Measurements from ENCODE around the gene ZNF723. TPM values are rescaled to one million over a fixed set of nuclear protein-coding genes. Genes with fewer than 3 reads are reported as not detected.

ZNF723 gene
- total and polyA plus RNA-seq, 10 donors: not detected

DNA sequence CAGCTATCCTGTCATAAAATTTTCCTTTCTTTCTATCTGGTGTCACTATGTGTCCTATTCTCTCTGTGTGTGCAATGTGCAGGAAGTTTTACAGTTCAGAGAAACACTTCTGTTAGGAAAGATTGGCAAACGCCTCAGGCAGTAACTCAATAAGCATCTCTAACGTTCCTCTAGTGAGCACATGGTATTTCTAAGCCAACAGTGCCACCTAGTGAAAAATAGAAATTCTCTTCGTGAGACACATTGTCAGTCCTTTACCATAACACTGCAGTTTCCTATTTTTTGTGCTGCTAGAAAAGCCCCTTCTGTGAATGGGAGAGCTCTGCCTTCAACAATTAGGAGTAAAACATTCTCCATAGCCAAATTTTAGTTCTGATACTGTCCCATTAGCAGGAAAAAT, 50.7 kb downstream of the ZNF723 start:
- intact Hi-C loops (cut with DNase I; ENCODE audit: low total_unique reads): no loop called here
- TF ChIP-seq CTCF (IDR thresholded peaks at IDR 0.05 in 8 of 11, conservative IDR thresholded peaks at IDR 0.05 in 3 of 11) (peak in 6 of 11 experiments; percentile 8 to 23 (median 20)), POLR2AphosphoS5 (IDR thresholded peaks at IDR 0.05) (no peak), POLR2A (IDR thresholded peaks at IDR 0.05) (no peak)
- DNase-seq: no peak
- H3K27me3 ChIP-seq (replicated peaks in 1 of 7): no peaks in the 10 kb centered on the region
- H3K27ac ChIP-seq: no peak overlapping the region
- no peaks in the 10 kb centered on the region for H3K4me1 ChIP-seq
- H3K9me3 ChIP-seq: peaks cover 0 to 83% (median 49%) of the 10 kb centered on the region in 8 donors
- H3K36me3 ChIP-seq: no peaks in the 10 kb centered on the region
- WGBS, 5 donors: 4 to 7% (median 5%) methylated on average over 3 of the region's 3 CpGs
- H3K4me3 ChIP-seq: no peak overlapping the region

DNA sequence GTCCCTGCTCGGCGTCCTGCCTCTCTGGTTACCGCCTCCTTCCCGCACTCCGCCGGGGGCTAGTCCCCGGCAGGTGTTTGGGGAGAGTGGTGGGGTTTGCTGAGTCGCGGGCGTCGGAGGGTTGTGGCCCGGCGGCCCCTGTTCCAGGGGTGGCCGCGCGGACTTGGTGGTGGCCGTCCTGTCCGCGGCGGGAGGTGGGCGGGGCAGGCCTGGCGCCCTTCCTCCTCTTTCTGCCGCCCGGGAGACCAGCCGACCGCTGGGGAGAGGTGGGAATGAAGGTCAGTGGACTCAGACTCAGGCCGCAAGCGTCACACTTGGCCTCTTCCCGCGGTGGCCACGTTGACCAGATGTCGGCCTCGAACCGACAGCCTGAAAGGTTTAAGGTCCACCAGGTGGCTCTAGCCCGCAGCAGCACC, 61.8 kb downstream of the ZNF723 start:
- H3K4me1 ChIP-seq: no peaks in the 10 kb centered on the region
- no peaks in the 10 kb centered on the region for H3K27me3 ChIP-seq (replicated peaks in 1 of 7)
- DNase-seq: no peak
- no peaks in the 10 kb centered on the region for H3K36me3 ChIP-seq
- H3K9me3 ChIP-seq: peaks cover 0 to 100% (median 74%) of the 10 kb centered on the region in 8 donors
- intact Hi-C loops (cut with DNase I; ENCODE audit: low total_unique reads): no loop called here
- no peak overlapping the region for H3K27ac ChIP-seq
- H3K4me3 ChIP-seq: no peak overlapping the region
- 84 to 95% (median 91%) methylated on average over 20 to 35 of the region's 35 CpGs for WGBS, 5 donors
- TF ChIP-seq CTCF (IDR thresholded peaks at IDR 0.05 in 8 of 11, conservative IDR thresholded peaks at IDR 0.05 in 3 of 11) (no peak), POLR2AphosphoS5 (IDR thresholded peaks at IDR 0.05) (no peak), POLR2A (IDR thresholded peaks at IDR 0.05) (no peak)

DNA sequence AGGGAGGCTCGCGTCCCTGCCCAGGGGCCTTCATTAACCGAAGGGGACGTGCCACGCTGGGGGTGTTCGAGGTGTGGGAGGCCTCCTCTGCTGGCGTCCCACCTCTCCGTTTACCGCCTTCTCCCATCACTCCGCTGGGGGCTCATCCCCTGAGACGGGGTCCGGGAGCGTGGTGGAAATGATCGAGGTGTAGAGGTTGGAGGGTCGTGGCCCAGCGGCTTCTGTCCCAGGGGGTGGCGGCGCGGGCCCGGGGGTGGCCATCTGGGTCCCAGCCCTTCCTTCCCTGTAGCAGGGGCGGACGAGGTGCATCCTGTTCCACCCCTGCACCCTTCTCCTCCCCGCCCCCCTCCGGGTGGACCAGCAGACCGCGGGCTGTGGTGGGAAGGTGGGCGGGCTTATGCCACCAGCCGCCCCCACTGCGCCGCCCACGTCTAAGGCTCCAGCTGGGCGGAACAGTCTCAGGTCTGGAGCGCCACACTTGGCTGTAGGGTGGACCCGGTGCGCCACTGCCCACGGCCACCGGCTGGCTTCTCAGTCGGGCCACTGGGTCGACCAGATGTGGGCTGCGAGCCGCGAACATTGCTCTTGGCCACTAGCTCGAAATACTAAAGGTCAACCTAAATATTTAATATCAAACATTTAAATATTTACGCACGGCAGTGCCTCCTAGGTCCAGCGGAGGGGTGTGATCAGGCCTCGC, 69.5 kb downstream of the ZNF723 start:
- H3K4me3 ChIP-seq: no peak overlapping the region
- no peak for TF ChIP-seq POLR2A (IDR thresholded peaks at IDR 0.05)
- TF ChIP-seq CTCF (IDR thresholded peaks at IDR 0.05 in 8 of 11, conservative IDR thresholded peaks at IDR 0.05 in 3 of 11): no peak
- TF ChIP-seq POLR2AphosphoS5 (IDR thresholded peaks at IDR 0.05): no peak
- WGBS, 5 donors: 95 to 97% (median 96%) methylated on average over 35 to 47 of the region's 47 CpGs
- no peak overlapping the region for H3K27ac ChIP-seq
- no peaks in the 10 kb centered on the region for H3K27me3 ChIP-seq (replicated peaks in 1 of 7)
- no peaks in the 10 kb centered on the region for H3K4me1 ChIP-seq
- H3K36me3 ChIP-seq: no peaks in the 10 kb centered on the region
- no peak for DNase-seq
- H3K9me3 ChIP-seq: peaks cover 0 to 99% (median 81%) of the 10 kb centered on the region in 8 donors
- intact Hi-C loops (cut with DNase I; ENCODE audit: low total_unique reads): no loop called here

Small RNA genes within 50 kb of the gene (small RNA-seq; reads per million reads assigned to genes)
- gene VN1R88P: 0 reads per million in 4 donors

Other genes with a start within 250 kb of the ZNF723 start
- 1 to 10 TPM in 2 of 7 donors, under 1 TPM in 4, not detected in 1; 0.34 to 1.3 (median 0.83) TPM for gene ZNF492, start 198.0 kb upstream of the ZNF723 start, total RNA-seq
- under 1 TPM; 0.04 to 0.33 (median 0.06) TPM for gene ZNF492, start 198.0 kb upstream of the ZNF723 start, polyA plus RNA-seq
- gene ZNF99, start 48.1 kb upstream of the ZNF723 start, total RNA-seq: under 1 TPM; 0.09 to 0.66 (median 0.22) TPM
- gene ZNF99, start 48.1 kb upstream of the ZNF723 start, polyA plus RNA-seq: under 1 TPM; 0.02 to 0.05 (median 0.03) TPM
- 1 to 10 TPM; 1.7 to 4.3 (median 2.7) TPM for gene ZNF728, start 170.9 kb downstream of the ZNF723 start, total RNA-seq
- under 1 TPM in 1 of 3 donors, not detected in 2; 0.19 TPM for gene ZNF728, start 170.9 kb downstream of the ZNF723 start, polyA plus RNA-seq